Measurements from ENCODE around the gene VWA1.
"Not testable (repeated sequence)": the region's sequence is repeated elsewhere in the genome, so short reads cannot be mapped to it uniquely, and the experiment has no call there.

VWA1 gene

GRCh38 chr1:1470626-1471388 lies 35.3 kb downstream of the VWA1 start:
- Mint-ChIP-seq H3K4me3 (peak overlapping the region; percentile 96), H3K36me3 (ENCODE audit: low read depth) (no peaks in the 10 kb centered on the region), H3K4me1 (peaks cover 25% of the 10 kb centered on the region), H3K9me3 (peaks cover 4% of the 10 kb centered on the region), H3K27me3 (ENCODE audit: low read depth, poor library complexity) (no peaks in the 10 kb centered on the region), H3K27ac (peak overlapping the region; percentile 66)
- no peak for DNase-seq
- TF ChIP-seq, protein P1, sequence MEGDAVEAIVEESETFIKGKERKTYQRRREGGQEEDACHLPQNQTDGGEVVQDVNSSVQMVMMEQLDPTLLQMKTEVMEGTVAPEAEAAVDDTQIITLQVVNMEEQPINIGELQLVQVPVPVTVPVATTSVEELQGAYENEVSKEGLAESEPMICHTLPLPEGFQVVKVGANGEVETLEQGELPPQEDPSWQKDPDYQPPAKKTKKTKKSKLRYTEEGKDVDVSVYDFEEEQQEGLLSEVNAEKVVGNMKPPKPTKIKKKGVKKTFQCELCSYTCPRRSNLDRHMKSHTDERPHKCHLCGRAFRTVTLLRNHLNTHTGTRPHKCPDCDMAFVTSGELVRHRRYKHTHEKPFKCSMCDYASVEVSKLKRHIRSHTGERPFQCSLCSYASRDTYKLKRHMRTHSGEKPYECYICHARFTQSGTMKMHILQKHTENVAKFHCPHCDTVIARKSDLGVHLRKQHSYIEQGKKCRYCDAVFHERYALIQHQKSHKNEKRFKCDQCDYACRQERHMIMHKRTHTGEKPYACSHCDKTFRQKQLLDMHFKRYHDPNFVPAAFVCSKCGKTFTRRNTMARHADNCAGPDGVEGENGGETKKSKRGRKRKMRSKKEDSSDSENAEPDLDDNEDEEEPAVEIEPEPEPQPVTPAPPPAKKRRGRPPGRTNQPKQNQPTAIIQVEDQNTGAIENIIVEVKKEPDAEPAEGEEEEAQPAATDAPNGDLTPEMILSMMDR (IDR thresholded peaks at IDR 0.05) = no peak

DNA sequence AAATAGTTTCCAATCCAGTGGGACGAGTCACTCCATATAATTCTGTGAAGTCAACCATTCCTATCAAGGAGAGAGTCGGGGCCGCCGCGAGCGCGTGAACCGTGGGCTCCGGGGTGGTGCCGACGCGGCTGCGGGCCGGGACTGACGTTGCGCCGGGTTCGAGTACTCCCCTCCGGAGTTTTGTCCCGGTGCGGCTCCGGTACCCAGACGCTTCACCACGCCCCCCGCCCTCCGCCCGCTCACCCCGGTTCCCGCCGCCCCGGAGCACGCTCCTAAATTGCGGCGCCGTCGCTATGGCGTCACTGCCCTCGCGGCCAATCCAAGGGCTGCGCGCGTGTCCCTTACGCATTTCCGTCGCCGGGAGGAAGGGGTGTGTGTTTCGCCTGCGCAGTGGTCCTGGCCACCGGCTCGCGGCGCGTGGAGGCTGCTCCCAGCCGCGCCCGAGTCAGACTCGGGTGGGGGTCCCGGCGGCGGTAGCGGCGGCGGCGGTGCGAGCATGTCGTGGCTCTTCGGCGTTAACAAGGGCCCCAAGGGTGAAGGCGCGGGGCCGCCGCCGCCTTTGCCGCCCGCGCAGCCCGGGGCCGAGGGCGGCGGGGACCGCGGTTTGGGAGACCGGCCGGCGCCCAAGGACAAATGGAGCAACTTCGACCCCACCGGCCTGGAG lies 36.0 kb downstream of the VWA1 start, which contains the start of gene ATAD3B:
Gene ATAD3B (plus strand): TSS at position 377 of the 664 bp plus-strand sequence. CDS start 120 bp downstream, at position 497.
- Mint-ChIP-seq H3K27me3 (ENCODE audit: low read depth, poor library complexity) (no peaks in the 10 kb centered on the region), H3K4me3 (peak within 1 kb of the TSS; percentile 96), H3K36me3 (ENCODE audit: low read depth) (no peaks in the 10 kb centered on the region), H3K9me3 (peaks cover 3% of the 10 kb centered on the region), H3K4me1 (peaks cover 25% of the 10 kb centered on the region), H3K27ac (peak within 1 kb of the TSS; percentile 66)
- peak; percentile 92 for DNase-seq
- TF ChIP-seq, protein P1 (IDR thresholded peaks at IDR 0.05) = no peak

GRCh38 chr1:1472053-1472876 lies 36.8 kb downstream of the VWA1 start:
- H3K27me3 Mint-ChIP-seq (ENCODE audit: low read depth, poor library complexity); H3K36me3 Mint-ChIP-seq (ENCODE audit: low read depth); H3K9me3 Mint-ChIP-seq: not testable (repeated sequence)
- peak; percentile 21 for DNase-seq
- Mint-ChIP-seq H3K27ac (peak overlapping the region; percentile 51), H3K4me1 (peaks cover 25% of the 10 kb centered on the region), H3K4me3 (peak overlapping the region; percentile 83)

GRCh38 chr1:1476011-1476410 lies 40.5 kb downstream of the VWA1 start:
- DNase-seq; H3K27ac Mint-ChIP-seq; H3K27me3 Mint-ChIP-seq (ENCODE audit: low read depth, poor library complexity); H3K9me3 Mint-ChIP-seq; H3K4me3 Mint-ChIP-seq: not testable (repeated sequence)
- peaks cover 14% of the 10 kb centered on the region for H3K36me3 Mint-ChIP-seq (ENCODE audit: low read depth)
- H3K4me1 Mint-ChIP-seq = peaks cover 11% of the 10 kb centered on the region

GRCh38 chr1:1477206-1477605 lies 41.7 kb downstream of the VWA1 start:
- DNase-seq = no peak
- no peaks in the 10 kb centered on the region for H3K9me3 Mint-ChIP-seq
- H3K27ac Mint-ChIP-seq = no peak overlapping the region
- H3K36me3 Mint-ChIP-seq (ENCODE audit: low read depth) = peaks cover 14% of the 10 kb centered on the region
- H3K4me3 Mint-ChIP-seq = no peak overlapping the region
- TF ChIP-seq, protein P1 (IDR thresholded peaks at IDR 0.05) = no peak
- H3K27me3 Mint-ChIP-seq (ENCODE audit: low read depth, poor library complexity) = no peaks in the 10 kb centered on the region
- H3K4me1 Mint-ChIP-seq = peaks cover 8% of the 10 kb centered on the region

GRCh38 chr1:1479547-1480487 lies 44.3 kb downstream of the VWA1 start:
- Mint-ChIP-seq H3K36me3 (ENCODE audit: low read depth) (peaks cover 21% of the 10 kb centered on the region), H3K27ac (peak overlapping the region; percentile 22), H3K9me3 (no peaks in the 10 kb centered on the region), H3K4me3 (no peak overlapping the region), H3K27me3 (ENCODE audit: low read depth, poor library complexity) (no peaks in the 10 kb centered on the region), H3K4me1 (no peaks in the 10 kb centered on the region)
- DNase-seq = no peak
- TF ChIP-seq, protein P1 (IDR thresholded peaks at IDR 0.05) = no peak

DNA sequence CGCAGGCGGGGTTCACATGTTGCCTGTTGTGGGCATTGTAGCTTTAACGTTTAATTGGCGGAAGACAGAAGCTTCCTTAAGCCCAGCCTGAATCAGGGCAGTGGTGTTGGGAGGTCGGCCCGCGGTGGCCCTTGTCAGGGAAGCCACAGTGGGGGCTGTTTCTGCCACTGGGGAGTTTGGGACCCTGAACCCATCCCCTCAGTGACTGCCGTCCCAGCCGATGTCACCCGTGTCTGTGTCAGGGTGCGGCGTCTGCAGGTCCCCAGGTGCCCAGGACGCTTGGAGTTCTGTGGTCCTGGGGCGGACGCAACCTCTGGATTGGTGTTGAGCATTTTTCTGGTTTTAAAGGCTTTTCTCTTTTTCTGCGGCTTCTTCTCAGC lies 45.0 kb downstream of the VWA1 start:
- not testable (repeated sequence) for H3K4me3 Mint-ChIP-seq; DNase-seq; H3K27ac Mint-ChIP-seq; H3K27me3 Mint-ChIP-seq (ENCODE audit: low read depth, poor library complexity); H3K4me1 Mint-ChIP-seq; H3K9me3 Mint-ChIP-seq
- H3K36me3 Mint-ChIP-seq (ENCODE audit: low read depth) = peaks cover 21% of the 10 kb centered on the region

DNA sequence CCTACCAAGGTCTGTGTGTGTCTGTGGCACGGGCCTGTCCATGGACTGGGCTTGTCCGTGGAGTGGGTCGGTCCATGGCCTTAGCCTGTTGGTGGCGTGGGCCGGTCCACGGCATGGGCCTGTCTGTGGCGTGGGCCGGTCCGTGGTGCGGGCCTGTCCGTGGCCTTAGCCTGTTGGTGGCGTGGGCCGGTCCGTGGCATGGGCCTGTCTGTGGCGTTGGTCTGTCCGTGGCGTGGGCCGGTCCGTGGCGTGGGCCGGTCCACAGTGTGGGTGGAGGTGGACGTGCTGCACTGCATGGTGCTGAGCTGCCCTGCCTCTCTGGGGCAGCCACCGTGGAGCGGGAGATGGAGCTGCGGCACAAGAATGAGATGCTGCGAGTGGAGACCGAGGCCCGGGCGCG lies 46.3 kb downstream of the VWA1 start:
- H3K27me3 Mint-ChIP-seq (ENCODE audit: low read depth, poor library complexity) = not testable (repeated sequence)

More for the DNA sequence above, 46.3 kb downstream of the VWA1 start:
- H3K9me3 Mint-ChIP-seq, H3K4me3 Mint-ChIP-seq, H3K27ac Mint-ChIP-seq, DNase-seq, H3K4me1 Mint-ChIP-seq: not testable (repeated sequence)
- peaks cover 21% of the 10 kb centered on the region for H3K36me3 Mint-ChIP-seq (ENCODE audit: low read depth)
